Stimulated activated effector memory CD8-positive, alpha-beta T cell treated with anti-CD3 and anti-CD28 coated beads, Interleukin-12 subunit alpha, Interleukin-12 subunit beta, amount 100 ng/mL, for 72 hours (primary cell): ENCODE data around the gene ZMYND11.
A peak's percentile ranks its signal among the peaks of the same experiment; 100 is the strongest.

Experiments
- ATAC-seq: fragments of 150-1000 bp; cut with Tn5 transposase; 2 replicates; pipeline ENCODE4 v1.10.0; 2021
- DNase-seq, 2 donors: peaks; one replicate each; pipeline ENCODE4 v3.0.0; 2021 to 2022; ENCODE audit warnings: low spot score in 2 of 2
- H3K27ac Mint-ChIP-seq: one replicate; pipeline ENCODE4 v1.8.0; 2022; ENCODE audit warnings: mild to moderate bottlenecking, mixed read lengths
- H3K36me3 Mint-ChIP-seq: one replicate; pipeline ENCODE4 v1.8.0; 2022; ENCODE audit warnings: mild to moderate bottlenecking, mixed read lengths
- H3K4me1 Mint-ChIP-seq: one replicate; pipeline ENCODE4 v1.8.0; 2022; ENCODE audit warnings: mixed read lengths
- H3K4me3 Mint-ChIP-seq: one replicate; pipeline ENCODE4 v1.8.0; 2022; ENCODE audit warnings: mild to moderate bottlenecking, mixed read lengths
- H3K9me3 Mint-ChIP-seq: one replicate; pipeline ENCODE4 v1.8.0; 2022; ENCODE audit warnings: mixed read lengths

Gene ZMYND11

GRCh38 chr10:106740-107139 is 28.5 kb upstream of the ZMYND11 start:
- peak; percentile 92 for ATAC-seq
- H3K36me3 Mint-ChIP-seq, result no peaks in the 10 kb centered on the region
- peak overlapping the region; percentile 77 for H3K27ac Mint-ChIP-seq
- H3K9me3 Mint-ChIP-seq, result no peaks in the 10 kb centered on the region
- H3K4me1 Mint-ChIP-seq, result no peaks in the 10 kb centered on the region
- peak in 1 of 2 donors; percentile 20 for DNase-seq
- no peak overlapping the region for H3K4me3 Mint-ChIP-seq

- Mint-ChIP-seq H3K4me1 (no peaks in the 10 kb centered on the region), H3K27ac (no peak overlapping the region), H3K4me3 (no peak overlapping the region), H3K9me3 (no peaks in the 10 kb centered on the region), H3K36me3 (no peaks in the 10 kb centered on the region)
- no peak for ATAC-seq
- DNase-seq, result no peak
These were observed 23.0 kb upstream of the ZMYND11 start for GRCh38 chr10:112246-112645.

GRCh38 chr10:124874-125273 is 10.4 kb upstream of the ZMYND11 start:
- Mint-ChIP-seq H3K4me3 (no peak overlapping the region), H3K9me3 (peaks cover 2% of the 10 kb centered on the region), H3K36me3 (no peaks in the 10 kb centered on the region), H3K27ac (no peak overlapping the region), H3K4me1 (peaks cover 11% of the 10 kb centered on the region)
- ATAC-seq, result no peak
- DNase-seq, result no peak

GRCh38 chr10:127612-128432 is 7.4 kb upstream of the ZMYND11 start:
- peak overlapping the region; percentile 74 for H3K27ac Mint-ChIP-seq
- no peaks in the 10 kb centered on the region for H3K9me3 Mint-ChIP-seq
- H3K4me1 Mint-ChIP-seq, result peaks cover 19% of the 10 kb centered on the region
- DNase-seq (no peak), ATAC-seq (peak; percentile 65)
- H3K4me3 Mint-ChIP-seq, result peak overlapping the region; percentile 67
- H3K36me3 Mint-ChIP-seq, result no peaks in the 10 kb centered on the region

DNA sequence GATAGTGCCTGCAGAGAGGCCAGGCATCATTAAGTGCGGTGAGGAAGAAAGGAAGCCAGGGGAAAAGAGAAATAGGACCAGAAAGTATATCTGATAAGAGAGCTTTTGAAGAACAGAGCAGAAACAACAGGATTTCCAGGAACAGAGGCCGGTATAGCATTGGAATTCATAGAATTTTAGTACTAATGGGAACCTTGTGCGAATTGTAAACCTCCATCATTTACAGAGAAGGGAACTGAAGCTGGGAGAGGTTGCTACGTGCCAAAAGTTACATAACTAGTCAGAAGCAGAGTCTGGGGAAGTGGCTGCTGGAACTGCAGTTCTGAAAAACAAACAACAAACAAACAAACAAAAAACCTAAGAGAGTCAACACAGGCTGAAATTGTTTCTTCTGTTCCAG is 5.4 kb upstream of the ZMYND11 start:
- H3K4me1 Mint-ChIP-seq, result peaks cover 20% of the 10 kb centered on the region
- DNase-seq (no peak), ATAC-seq (no peak)
- peaks cover 7% of the 10 kb centered on the region for H3K36me3 Mint-ChIP-seq
- H3K4me3 Mint-ChIP-seq, result no peak overlapping the region
- peak overlapping the region; percentile 11 for H3K27ac Mint-ChIP-seq
- no peaks in the 10 kb centered on the region for H3K9me3 Mint-ChIP-seq

- H3K4me1 Mint-ChIP-seq, result peaks cover 31% of the 10 kb centered on the region
- ATAC-seq (no peak), DNase-seq (no peak)
- no peak overlapping the region for H3K27ac Mint-ChIP-seq
- H3K9me3 Mint-ChIP-seq, result no peaks in the 10 kb centered on the region
- peaks cover 14% of the 10 kb centered on the region for H3K36me3 Mint-ChIP-seq
- H3K4me3 Mint-ChIP-seq, result peak overlapping the region; percentile 80
These were observed 2.0 kb upstream of the ZMYND11 start for GRCh38 chr10:132946-133898.

DNA sequence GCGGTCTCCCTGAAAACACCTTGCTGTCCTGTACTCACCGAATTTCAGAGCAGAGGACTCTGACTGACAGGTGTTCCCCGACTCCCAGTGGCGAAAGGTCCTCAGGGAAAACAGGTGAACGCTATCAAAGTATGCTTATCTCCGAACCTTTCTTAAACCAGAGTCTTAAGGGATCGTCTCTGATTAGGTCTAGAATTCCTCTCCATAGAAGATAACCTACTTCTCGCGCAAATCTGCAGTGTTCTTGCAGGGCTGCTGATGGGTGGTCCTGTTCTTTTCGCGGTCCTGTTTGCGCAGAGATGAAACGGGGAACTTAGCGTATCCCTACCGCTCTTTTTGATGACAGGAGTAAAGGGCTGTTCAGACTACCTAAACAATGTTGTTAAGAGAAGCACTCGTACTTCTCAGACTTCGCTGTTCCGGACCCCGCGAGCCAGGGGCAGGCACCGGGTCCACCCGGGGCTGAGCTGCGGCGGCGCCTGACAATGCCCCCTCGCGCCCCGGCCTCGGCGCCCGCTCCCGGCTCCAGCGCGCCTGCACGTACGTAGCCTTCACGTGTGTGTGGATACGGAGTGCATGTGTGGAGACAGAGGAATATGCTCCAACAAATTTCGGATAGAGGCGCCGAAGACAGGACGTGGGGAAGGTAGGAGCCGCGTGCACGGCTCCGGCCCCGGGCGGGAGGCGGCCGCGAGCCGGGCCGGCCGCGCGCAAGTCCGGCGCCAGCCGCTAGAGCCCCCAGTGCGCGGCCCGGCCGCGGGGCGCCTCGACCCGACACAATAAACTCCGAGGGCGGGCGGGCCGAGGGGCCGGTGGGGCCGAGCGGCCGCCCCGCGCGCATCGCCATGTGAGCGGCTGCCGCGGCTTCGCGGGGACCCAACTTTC is 766 bp upstream of the ZMYND11 start:
- H3K4me3 Mint-ChIP-seq, result peak overlapping the region; percentile 80
- H3K36me3 Mint-ChIP-seq, result peaks cover 14% of the 10 kb centered on the region
- peak overlapping the region; percentile 84 for H3K27ac Mint-ChIP-seq
- ATAC-seq (peak; percentile 42), DNase-seq (peak; percentile 26 to 81)
- H3K9me3 Mint-ChIP-seq, result no peaks in the 10 kb centered on the region
- H3K4me1 Mint-ChIP-seq, result peaks cover 29% of the 10 kb centered on the region

DNA sequence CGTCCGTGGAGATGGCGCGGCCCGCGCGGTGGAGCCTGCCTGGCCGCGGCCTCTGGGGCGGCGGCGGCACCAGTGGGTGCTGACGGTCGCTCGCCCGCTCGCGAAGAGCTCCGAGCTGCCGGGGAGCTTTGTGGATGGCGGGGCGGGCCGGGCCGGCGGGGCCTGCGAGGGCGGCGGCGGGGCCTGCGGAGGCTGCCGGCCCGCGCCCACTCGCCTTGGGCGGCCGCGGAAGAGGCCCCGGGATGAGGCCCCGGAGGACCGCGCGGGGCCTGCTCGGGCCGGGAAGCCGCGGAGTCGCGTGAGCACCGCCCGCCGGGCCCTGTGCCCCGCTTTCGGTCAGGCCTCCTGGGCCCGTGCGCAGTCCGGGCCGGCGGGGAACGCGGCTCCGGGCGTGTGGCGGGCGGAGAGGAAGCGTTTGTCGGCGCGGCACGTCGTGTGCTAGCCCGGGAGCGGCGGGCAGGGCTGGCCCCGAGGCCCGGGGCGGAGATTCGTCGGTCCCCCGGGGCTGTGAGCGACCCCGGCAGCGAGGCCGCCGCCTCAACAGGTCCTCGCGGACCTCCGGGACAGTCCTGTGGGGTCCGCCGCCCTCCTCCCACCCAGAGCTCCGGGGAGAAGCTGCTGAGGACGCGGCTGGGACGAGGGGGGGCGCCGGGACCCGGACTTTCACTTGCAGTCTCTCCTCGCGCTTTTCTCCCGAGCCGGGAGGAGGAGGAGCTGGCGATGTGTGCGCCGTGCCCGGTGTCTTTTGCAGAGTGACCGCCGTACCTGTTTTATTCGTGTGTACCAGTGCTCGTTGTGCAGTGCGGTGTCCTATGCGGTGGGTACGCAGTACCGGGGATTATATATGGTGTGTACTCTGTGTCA is 578 bp downstream of the ZMYND11 start:
- Mint-ChIP-seq H3K27ac (peak overlapping the region; percentile 90), H3K4me1 (peaks cover 28% of the 10 kb centered on the region)
- peak; percentile 56 for ATAC-seq

GRCh38 chr10:136465-136762 is 1.2 kb downstream of the ZMYND11 start:
- ATAC-seq (peak; percentile 1), DNase-seq (no peak)
- Mint-ChIP-seq H3K36me3 (peaks cover 14% of the 10 kb centered on the region), H3K27ac (peak overlapping the region; percentile 90), H3K4me1 (peaks cover 28% of the 10 kb centered on the region), H3K9me3 (no peaks in the 10 kb centered on the region), H3K4me3 (peak overlapping the region; percentile 80)

More for the DNA sequence above, 578 bp downstream of the ZMYND11 start:
- H3K4me3 Mint-ChIP-seq, result peak overlapping the region; percentile 80
- peaks cover 14% of the 10 kb centered on the region for H3K36me3 Mint-ChIP-seq
- DNase-seq, result peak; percentile 48 to 82
- no peaks in the 10 kb centered on the region for H3K9me3 Mint-ChIP-seq

DNA sequence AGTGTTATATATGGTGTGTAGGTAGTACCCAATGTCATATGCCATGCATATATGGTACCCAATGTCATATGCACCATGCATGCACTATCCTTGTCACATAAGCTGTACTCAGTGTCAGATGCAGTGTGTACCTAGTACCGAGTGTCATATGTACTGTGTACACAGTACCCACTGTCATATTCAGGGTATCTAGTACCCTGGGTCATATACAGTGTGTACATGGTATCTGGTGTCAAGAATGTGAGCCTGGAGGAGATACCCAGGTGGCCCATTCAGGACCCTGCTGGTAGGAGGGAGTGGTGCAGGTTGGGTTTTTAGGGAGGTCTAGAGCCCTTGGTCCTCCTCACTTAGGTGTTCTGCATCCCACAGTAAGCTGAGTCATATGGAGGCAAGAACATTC is 1.8 kb downstream of the ZMYND11 start:
- peak in 1 of 2 donors; percentile 60 for DNase-seq
- peak; percentile 62 for ATAC-seq
- Mint-ChIP-seq H3K4me3 (peak overlapping the region; percentile 80), H3K27ac (no peak overlapping the region), H3K36me3 (peaks cover 14% of the 10 kb centered on the region), H3K4me1 (peaks cover 32% of the 10 kb centered on the region), H3K9me3 (no peaks in the 10 kb centered on the region)

- Mint-ChIP-seq H3K9me3 (no peaks in the 10 kb centered on the region), H3K36me3 (peaks cover 14% of the 10 kb centered on the region), H3K4me3 (no peak overlapping the region), H3K4me1 (peaks cover 36% of the 10 kb centered on the region), H3K27ac (no peak overlapping the region)
- DNase-seq (no peak), ATAC-seq (no peak)
These were observed 2.4 kb downstream of the ZMYND11 start for GRCh38 chr10:137606-138005.

DNA sequence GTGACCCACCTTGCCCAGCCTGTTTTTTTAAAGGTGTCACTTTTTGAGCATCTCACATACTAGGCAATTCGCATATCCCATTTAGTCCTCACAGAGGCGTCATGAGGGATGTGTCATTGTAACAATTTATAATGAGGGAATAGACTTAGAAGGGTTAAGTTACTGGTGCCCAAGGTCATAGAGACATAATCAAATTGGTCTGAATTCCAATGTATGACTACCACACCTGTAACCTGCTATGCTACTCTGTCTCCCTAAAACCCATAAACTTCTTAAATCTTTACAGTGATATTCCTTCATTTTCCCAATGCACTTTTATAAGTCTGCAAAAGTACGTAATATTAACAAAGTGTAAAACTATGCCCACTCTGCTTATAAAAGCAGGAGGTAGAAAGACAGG is 7.1 kb downstream of the ZMYND11 start:
- Mint-ChIP-seq H3K4me3 (no peak overlapping the region), H3K4me1 (peaks cover 49% of the 10 kb centered on the region), H3K36me3 (no peaks in the 10 kb centered on the region), H3K27ac (peak overlapping the region; percentile 6), H3K9me3 (no peaks in the 10 kb centered on the region)
- DNase-seq (no peak), ATAC-seq (no peak)

GRCh38 chr10:152915-153314 is 17.7 kb downstream of the ZMYND11 start:
- ATAC-seq, result no peak

GRCh38 chr10:154348-154747 is 19.1 kb downstream of the ZMYND11 start:
- Mint-ChIP-seq H3K4me1 (peaks cover 45% of the 10 kb centered on the region), H3K27ac (no peak overlapping the region), H3K4me3 (no peak overlapping the region), H3K36me3 (no peaks in the 10 kb centered on the region), H3K9me3 (no peaks in the 10 kb centered on the region)
- no peak for DNase-seq
- peak; percentile 79 for ATAC-seq

More at GRCh38 chr10:152915-153314, 17.7 kb downstream of the ZMYND11 start:
- no peaks in the 10 kb centered on the region for H3K36me3 Mint-ChIP-seq
- H3K9me3 Mint-ChIP-seq, result no peaks in the 10 kb centered on the region
- H3K4me3 Mint-ChIP-seq, result no peak overlapping the region
- DNase-seq, result no peak
- H3K27ac Mint-ChIP-seq, result no peak overlapping the region
- peaks cover 43% of the 10 kb centered on the region for H3K4me1 Mint-ChIP-seq
